ENCODE measurements around the gene TENM4. TPM values are rescaled to one million over a fixed set of nuclear protein-coding genes. Genes with fewer than 3 reads are reported as not detected.
A peak's percentile ranks its signal among the peaks of the same experiment; 100 is the strongest.

Gene TENM4
- total and polyA plus RNA-seq, 10 of the 15 experiments (the other 5 are each of a cell fraction or from before 2014, with no cell fraction given) = 0.03 to 0.12 (median 0.06) TPM; not detected in 7

GRCh38 chr11:79388201-79388600 lies 52.6 kb downstream of the TENM4 start:
- H3K27ac ChIP-seq (ENCODE audit: control insufficient read depth, insufficient read depth) = no peak overlapping the region
- 39% methylated on average over 2 of the region's 2 CpGs for WGBS (ENCODE audit: insufficient coverage, insufficient replicate concordance, low lambda C conversion rate, missing lambda C conversion rate)
- no peak overlapping the region for H3K9ac ChIP-seq (ENCODE audit: control insufficient read depth, insufficient read depth, low read length)
- CTCF ChIA-PET = interaction anchor here (0.9 to 1.4 kb wide), 3 partner anchors 13 to 105 kb away, joined by 3 to 5 read pairs (median 4); no protein-coding TSS in a partner anchor
- H3K9me3 ChIP-seq (replicated peaks; ENCODE audit: control insufficient read depth, insufficient read depth, low read length) = no peaks in the 10 kb centered on the region
- DNase-seq (ENCODE audit: low read depth, low spot score) = no peak
- H3K79me2 ChIP-seq (ENCODE audit: control insufficient read depth, insufficient read depth, low read length) = no peaks in the 10 kb centered on the region
- intact Hi-C loops (cut with micrococcal nuclease; ENCODE audit: unreplicated experiment) = no loop called here
- FAIRE-seq = peak; percentile 49
- BruUV-seq (replicated peaks) = no TSS peak
- TF ChIP-seq EP300 (IDR thresholded peaks at IDR 0.05; ENCODE audit: borderline replicate concordance in 1 of 2, control insufficient read depth in 1 of 2, low read depth in 2 of 2, low read length in 2 of 2) (no peak), WRNIP1 (IDR thresholded peaks at IDR 0.05; ENCODE audit: borderline replicate concordance, low read depth, low read length) (no peak), ELK1 (IDR thresholded peaks at IDR 0.05; ENCODE audit: low read depth, low read length) (no peak), CBFB (IDR thresholded peaks at IDR 0.05; ENCODE audit: low read depth) (no peak), DPF2 (IDR thresholded peaks at IDR 0.05) (no peak), ZNF622 (IDR thresholded peaks at IDR 0.05) (no peak)
- peaks cover 5% of the 10 kb centered on the region for H3K4me1 ChIP-seq (ENCODE audit: control insufficient read depth, insufficient read depth, low read length)
- H3K4me2 ChIP-seq (ENCODE audit: control insufficient read depth, insufficient read depth) = no peak overlapping the region
- no peak overlapping the region for H2AFZ ChIP-seq (ENCODE audit: control insufficient read depth, low read depth, low read length)
- SMC1A ChIA-PET (ENCODE audit: uncharacterized antibody, unreplicated experiment) = interaction anchor here (2.0 kb wide), 1 partner anchor 17 kb away, joined by 6 read pairs; no protein-coding TSS in a partner anchor
- H4K20me1 ChIP-seq (ENCODE audit: control insufficient read depth, insufficient read depth) = no peaks in the 10 kb centered on the region
- H3K4me3 ChIP-seq = no peak overlapping the region
- POLR2A ChIA-PET = no interaction called here
- RAD21 ChIA-PET (ENCODE audit: unreplicated experiment) = no interaction called here
- no peaks in the 10 kb centered on the region for H3K36me3 ChIP-seq (ENCODE audit: control insufficient read depth in 2 of 2, insufficient read depth in 2 of 2, low read length in 1 of 2)
- ATAC-seq = no peak
- in situ Hi-C loops (cut with MboI) = no loop called here
- peaks cover 0 to 3% of the 10 kb centered on the region in 2 experiments; a peak in 2 of 4 replicates for H3K27me3 ChIP-seq (replicated peaks in 1 of 2; ENCODE audit: control insufficient read depth in 2 of 2, insufficient read depth in 2 of 2, low read length in 1 of 2)

GRCh38 chr11:79383874-79384273 lies 57.0 kb downstream of the TENM4 start:
- FAIRE-seq (no peak), DNase-seq (ENCODE audit: low read depth, low spot score) (no peak), ATAC-seq (no peak)
- in situ Hi-C loops (cut with MboI) (no loop called here), intact Hi-C loops (cut with micrococcal nuclease; ENCODE audit: unreplicated experiment) (no loop called here)
- H3K4me1 ChIP-seq (ENCODE audit: control insufficient read depth, insufficient read depth, low read length) = peaks cover 5% of the 10 kb centered on the region
- TF ChIP-seq SMARCA5 (IDR thresholded peaks at IDR 0.05) (no peak), TCF7 (IDR thresholded peaks at IDR 0.05; ENCODE audit: borderline replicate concordance) (no peak), EZH2 (IDR thresholded peaks at IDR 0.05; ENCODE audit: borderline replicate concordance, control insufficient read depth, low read depth, low read length) (no peak), POLR2A (IDR thresholded peaks at IDR 0.05; ENCODE audit: low read depth, low read length) (no peak), CEBPZ (IDR thresholded peaks at IDR 0.05; ENCODE audit: low read depth, low read length) (no peak), MXI1 (IDR thresholded peaks at IDR 0.05; ENCODE audit: low read depth, low read length) (no peak), JUND (IDR thresholded peaks at IDR 0.05; ENCODE audit: low read depth, low read length) (no peak), EP300 (IDR thresholded peaks at IDR 0.05; ENCODE audit: borderline replicate concordance in 1 of 2, control insufficient read depth in 1 of 2, low read depth in 2 of 2, low read length in 2 of 2) (no peak)
- H2AFZ ChIP-seq (ENCODE audit: control insufficient read depth, low read depth, low read length) = no peak overlapping the region
- H3K9ac ChIP-seq (ENCODE audit: control insufficient read depth, insufficient read depth, low read length) = no peak overlapping the region
- H3K9me3 ChIP-seq (replicated peaks; ENCODE audit: control insufficient read depth, insufficient read depth, low read length) = no peaks in the 10 kb centered on the region
- ChIA-PET CTCF (interaction anchor here (0.8 kb wide), 1 partner anchor 17 kb away, joined by 3 read pairs; no protein-coding TSS in a partner anchor), SMC1A (ENCODE audit: uncharacterized antibody, unreplicated experiment) (interaction anchor here (1.8 kb wide), 1 partner anchor 18 kb away, joined by 4 read pairs; no protein-coding TSS in a partner anchor), RAD21 (ENCODE audit: unreplicated experiment) (interaction anchor here (0.5 kb wide), 1 partner anchor 79 kb away, joined by 3 read pairs; no protein-coding TSS in a partner anchor), POLR2A (no interaction called here)
- BruUV-seq (replicated peaks) = no TSS peak
- peaks cover 0 to 3% of the 10 kb centered on the region in 2 experiments; a peak in 3 of 4 replicates for H3K27me3 ChIP-seq (replicated peaks in 1 of 2; ENCODE audit: control insufficient read depth in 2 of 2, insufficient read depth in 2 of 2, low read length in 1 of 2)
- H3K4me2 ChIP-seq (ENCODE audit: control insufficient read depth, insufficient read depth) = no peak overlapping the region
- H4K20me1 ChIP-seq (ENCODE audit: control insufficient read depth, insufficient read depth) = no peaks in the 10 kb centered on the region
- H3K36me3 ChIP-seq (ENCODE audit: control insufficient read depth in 2 of 2, insufficient read depth in 2 of 2, low read length in 1 of 2) = no peaks in the 10 kb centered on the region
- H3K27ac ChIP-seq (ENCODE audit: control insufficient read depth, insufficient read depth) = no peak overlapping the region
- 0% methylated on average over 3 of the region's 3 CpGs for WGBS (ENCODE audit: insufficient coverage, insufficient replicate concordance, low lambda C conversion rate, missing lambda C conversion rate)
- H3K4me3 ChIP-seq = no peak overlapping the region
- H3K79me2 ChIP-seq (ENCODE audit: control insufficient read depth, insufficient read depth, low read length) = no peaks in the 10 kb centered on the region
